NOMO-1 treated with dmso at 0.1 percent for 144 hours (cell line): ENCODE measurements around the gene ZNF285.
"Not testable (repeated sequence)": the region's sequence is repeated elsewhere in the genome, so short reads cannot be mapped to it uniquely, and the experiment has no call there.

Experiments used
- DNase-seq: peaks from one replicate; lab custom pipeline; 2025; ENCODE audit not compliant: unreplicated experiment; lab: John Stamatoyannopoulos, UW

The ZNF285 gene

GRCh38 chr19:44401139-44402115 lies at the start of gene ZNF285:
ZNF285 (minus strand) TSS chr19:44401608; CDS start chr19:44397213, 4,395 bp downstream.
- no peak for DNase-seq

- no peak for DNase-seq
Observed at GRCh38 chr19:44447916-44448674, 46.7 kb upstream of the ZNF285 start, which contains the start of gene ZNF229. ZNF229 (minus strand) TSS chr19:44448472; CDS start chr19:44442847, 5,625 bp downstream.

- no peak for DNase-seq
Observed at GRCh38 chr19:44438441-44438840, 37.0 kb upstream of the ZNF285 start.

- DNase-seq: no peak
Observed at GRCh38 chr19:44435441-44435840, 34.0 kb upstream of the ZNF285 start.

GRCh38 chr19:44430956-44431355 lies 29.5 kb upstream of the ZNF285 start:
- DNase-seq: no peak

- not testable (repeated sequence) for DNase-seq
Observed at GRCh38 chr19:44415553-44415952, 14.1 kb upstream of the ZNF285 start.

- DNase-seq: not testable (repeated sequence)
Observed at GRCh38 chr19:44389268-44389667, 12.1 kb downstream of the ZNF285 start.

- DNase-seq: no peak
Observed at GRCh38 chr19:44374789-44375188, 26.6 kb downstream of the ZNF285 start.

- no peak for DNase-seq
Observed at GRCh38 chr19:44371815-44372480, 29.5 kb downstream of the ZNF285 start.

- no peak for DNase-seq
Observed at GRCh38 chr19:44367024-44367423, 34.4 kb downstream of the ZNF285 start.

- no peak for DNase-seq
Observed at GRCh38 chr19:44356383-44357111, 44.9 kb downstream of the ZNF285 start, which contains the start of gene ZNF112. ZNF112 (minus strand) TSS chr19:44356680; CDS start chr19:44340539, 16,141 bp downstream.

- no peak for DNase-seq
Observed at GRCh38 chr19:44346556-44346955, 54.9 kb downstream of the ZNF285 start.

GRCh38 chr19:44345959-44346358 lies 55.4 kb downstream of the ZNF285 start:
- no peak for DNase-seq

- no peak for DNase-seq
Observed at GRCh38 chr19:44344255-44344654, 57.2 kb downstream of the ZNF285 start.

GRCh38 chr19:44341794-44342193 lies 59.6 kb downstream of the ZNF285 start:
- DNase-seq: no peak

GRCh38 chr19:44334639-44335038 lies 66.8 kb downstream of the ZNF285 start:
- DNase-seq: not testable (repeated sequence)
